H9 (cell line): Measurements from ENCODE around the gene ZCCHC3. TPM values are rescaled to one million over a fixed set of nuclear protein-coding genes. Genes with fewer than 3 reads are reported as not detected.

Experiments used
- DNase-seq: peaks from one replicate; pipeline ENCODE4 v3.0.0-alpha.2; 2017
- H2AFZ ChIP-seq: one replicate; pipeline ENCODE4 v1.6.1; 2013; ENCODE audit warnings: mild to moderate bottlenecking, low read length, control low read depth, moderate library complexity
- H2AK5ac ChIP-seq: 2 replicates; pipeline ENCODE4 v1.6.1; 2013; ENCODE audit warnings: low read length, control low read depth, mixed read lengths; ENCODE audit not compliant: insufficient read length
- H2BK120ac ChIP-seq: one replicate; pipeline ENCODE4 v1.6.1; 2013; ENCODE audit warnings: low read depth, mild to moderate bottlenecking, low read length, control low read depth, inconsistent platforms; ENCODE audit not compliant: poor library complexity, severe bottlenecking
- H2BK12ac ChIP-seq: 2 replicates; pipeline ENCODE4 v1.6.1; 2013; ENCODE audit warnings: low read length, control low read depth, mixed read lengths, low read depth; ENCODE audit not compliant: insufficient read length
- H2BK15ac ChIP-seq: 2 replicates; pipeline ENCODE4 v1.6.1; 2013; ENCODE audit warnings: low read depth, low read length, control low read depth
- H2BK20ac ChIP-seq: one replicate; pipeline ENCODE4 v1.6.1; 2013; ENCODE audit warnings: low read depth, mild to moderate bottlenecking, low read length, control low read depth, inconsistent platforms; ENCODE audit not compliant: poor library complexity, severe bottlenecking
- H2BK5ac ChIP-seq: 2 replicates; pipeline ENCODE4 v1.6.1; 2013; ENCODE audit warnings: low read length, control low read depth, mixed read lengths; ENCODE audit not compliant: insufficient read length
- H3K14ac ChIP-seq: 2 replicates; pipeline ENCODE4 v1.6.1; 2013; ENCODE audit warnings: low read length, control low read depth; ENCODE audit not compliant: insufficient read depth
- H3K18ac ChIP-seq: 2 replicates; pipeline ENCODE4 v1.6.1; 2013; ENCODE audit warnings: low read depth, mild to moderate bottlenecking, mixed read lengths, low read length, control low read depth; ENCODE audit not compliant: insufficient read length
- H3K23ac ChIP-seq: 2 replicates; pipeline ENCODE4 v1.6.1; 2013; ENCODE audit warnings: low read length, control low read depth, mixed read lengths, low read depth; ENCODE audit not compliant: insufficient read length
- H3K23me2 ChIP-seq: 2 replicates; pipeline ENCODE4 v1.6.1; 2013; ENCODE audit warnings: low read depth, mild to moderate bottlenecking, mixed read lengths, low read length, control low read depth; ENCODE audit not compliant: insufficient read length, poor library complexity, severe bottlenecking
- H3K27ac ChIP-seq: 2 replicates; pipeline ENCODE4 v1.5.1; 2013; ENCODE audit warnings: low read length, control low read depth, mixed read lengths, low read depth; ENCODE audit not compliant: insufficient read length
- H3K27me3 ChIP-seq: 2 replicates; pipeline ENCODE4 v1.6.1; 2013; ENCODE audit warnings: low read length, control low read depth, inconsistent platforms; ENCODE audit not compliant: insufficient read depth
- H3K4ac ChIP-seq: 2 replicates; pipeline ENCODE4 v1.6.1; 2013; ENCODE audit warnings: low read depth, mild to moderate bottlenecking, control low read depth, inconsistent platforms, low read length, moderate library complexity
- H3K4me1 ChIP-seq: 2 replicates; pipeline ENCODE4 v1.6.1; 2013; ENCODE audit warnings: low read length, control low read depth, inconsistent platforms; ENCODE audit not compliant: insufficient read depth
- H3K4me2 ChIP-seq: 2 replicates; pipeline ENCODE4 v1.6.1; 2013; ENCODE audit warnings: low read length, control low read depth, mixed read lengths; ENCODE audit not compliant: insufficient read length, insufficient read depth
- H3K56ac ChIP-seq: 2 replicates; pipeline ENCODE4 v1.6.1; 2013; ENCODE audit warnings: low read depth, mild to moderate bottlenecking, mixed read lengths, low read length, control low read depth; ENCODE audit not compliant: insufficient read length
- H3K79me1 ChIP-seq: 2 replicates; pipeline ENCODE4 v1.6.1; 2013; ENCODE audit warnings: low read depth, mild to moderate bottlenecking, moderate library complexity, low read length, control low read depth, inconsistent platforms; ENCODE audit not compliant: insufficient read depth, poor library complexity, severe bottlenecking
- H3K79me2 ChIP-seq: 2 replicates; pipeline ENCODE4 v1.6.1; 2013; ENCODE audit warnings: low read length, control low read depth, inconsistent platforms; ENCODE audit not compliant: insufficient read depth
- H3K9ac ChIP-seq: 2 replicates; pipeline ENCODE4 v1.6.1; 2013; ENCODE audit warnings: low read length, control low read depth, mixed read lengths; ENCODE audit not compliant: insufficient read length; ENCODE audit errors: extremely low read depth
- H3K9me3 ChIP-seq: one replicate; pipeline ENCODE4 v1.6.1; 2013; ENCODE audit warnings: low read depth, low read length, inconsistent platforms; ENCODE audit not compliant: control insufficient read depth
- H3T11ph ChIP-seq: one replicate; pipeline ENCODE4 v1.6.1; 2013; ENCODE audit warnings: mild to moderate bottlenecking, low read length, control low read depth, inconsistent platforms
- H4K20me1 ChIP-seq: one replicate; pipeline ENCODE4 v1.6.1; 2013; ENCODE audit not compliant: control insufficient read depth, insufficient read length, insufficient read depth
- H4K5ac ChIP-seq: 2 replicates; pipeline ENCODE4 v1.6.1; 2013; ENCODE audit warnings: low read depth, mild to moderate bottlenecking, mixed read lengths, low read length, control low read depth; ENCODE audit not compliant: insufficient read length
- H4K8ac ChIP-seq: replicated peaks from 2 replicates; pipeline ENCODE4 v1.6.1; 2013; ENCODE audit warnings: low read length, control low read depth, mixed read lengths, low read depth; ENCODE audit not compliant: insufficient read length
- H4K91ac ChIP-seq: 2 replicates; pipeline ENCODE4 v1.6.1; 2013; ENCODE audit warnings: low read depth, mild to moderate bottlenecking, moderate library complexity, mixed read lengths, low read length, control low read depth; ENCODE audit not compliant: insufficient read length
- H3K27ac Mint-ChIP-seq, 3 experiments: 2 replicates in 2 of 3; 3 replicates in 1 of 3; pipeline ENCODE4 v1.8.0; 2020 to 2021; ENCODE audit warnings: mixed read lengths in 3 of 3, mild to moderate bottlenecking in 1 of 3, moderate library complexity in 1 of 3
- H3K27me3 Mint-ChIP-seq: 2 replicates; pipeline ENCODE4 v1.8.0; 2021; ENCODE audit warnings: low read depth, mild to moderate bottlenecking, moderate library complexity, mixed read lengths
- H3K36me3 Mint-ChIP-seq, 3 experiments: 2 replicates in 2 of 3; 3 replicates in 1 of 3; pipeline ENCODE4 v1.8.0; 2020 to 2021; ENCODE audit warnings: low read depth in 3 of 3, mixed read lengths in 3 of 3; ENCODE audit not compliant: insufficient read depth in 1 of 3
- H3K4me1 Mint-ChIP-seq, 2 experiments: 2 replicates each; pipeline ENCODE4 v1.8.0; 2020; ENCODE audit warnings: mixed read lengths in 2 of 2
- H3K4me3 Mint-ChIP-seq, 2 experiments: 2 replicates in 1 of 2; 3 replicates in 1 of 2; pipeline ENCODE4 v1.8.0; 2020 to 2021; ENCODE audit warnings: mild to moderate bottlenecking in 2 of 2, mixed read lengths in 2 of 2, moderate library complexity in 1 of 2
- H3K9me3 Mint-ChIP-seq, 2 experiments: 2 replicates in 1 of 2; 3 replicates in 1 of 2; pipeline ENCODE4 v1.8.0; 2020; ENCODE audit warnings: mild to moderate bottlenecking in 2 of 2, mixed read lengths in 2 of 2, moderate library complexity in 1 of 2
- CTCF ChIP-seq: fragments of 200-600 bp; sonication (generic); conservative IDR thresholded peaks from 3 replicates; pipeline ENCODE4 v1.8.0; 2021; ENCODE audit warnings: antibody characterized with exemption, mild to moderate bottlenecking
- WGBS: extraction: QIAGEN DNeasy Blood & Tissue Kit; methylation state at CpG from one replicate; pipeline ENCODE4 v1.1.7; 2013; ENCODE audit warnings: missing lambda C conversion rate, low lambda C conversion rate, mixed read lengths; ENCODE audit not compliant: insufficient read length; ENCODE audit errors: extremely low coverage; 5-methylcytosine and 5-hydroxymethylcytosine counted together
- total RNA-seq: library from RNA; stranded (reverse); gene quantifications from 2 replicates; pipeline ENCODE4 v1.2.1, GENCODE V29; 2021

ZCCHC3 gene
- total RNA-seq, 1 experiment from 2014 or later, result 41.3 TPM

DNA sequence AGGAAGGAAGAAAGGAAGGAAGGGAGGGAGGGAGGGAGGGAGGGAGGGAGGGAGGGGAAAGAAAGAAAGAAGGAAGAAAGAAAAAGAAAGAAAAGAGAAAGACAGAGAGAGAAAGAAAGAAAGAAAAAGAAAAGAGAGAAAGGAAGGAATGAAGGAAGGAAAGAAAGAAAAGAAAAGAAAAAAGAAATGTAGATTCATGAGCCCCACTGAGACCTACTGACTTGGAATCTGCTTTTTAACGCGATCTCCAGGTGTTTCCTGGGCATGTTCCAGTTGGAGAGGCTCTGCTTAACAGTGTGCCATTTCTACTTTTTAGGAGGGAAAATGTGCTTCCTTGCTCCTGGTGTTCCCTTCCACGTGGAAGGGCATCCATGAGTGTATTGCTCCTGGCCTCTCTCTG, 23.5 kb upstream of the ZCCHC3 start:
- H2BK120ac ChIP-seq, result no peak overlapping the region
- no peak overlapping the region for H3K4me3 Mint-ChIP-seq
- H3K79me1 ChIP-seq, result no peaks in the 10 kb centered on the region
- no peak overlapping the region for H3K14ac ChIP-seq
- H3K36me3 Mint-ChIP-seq, result peaks cover 28 to 39% (median 30%) of the 10 kb centered on the region in 3 experiments; a peak in 6 of 7 replicates
- no peak for TF ChIP-seq CTCF
- H4K91ac ChIP-seq, result no peak overlapping the region
- H3K79me2 ChIP-seq, result no peaks in the 10 kb centered on the region
- H3K4me1 Mint-ChIP-seq, result peaks cover 5 to 7% of the 10 kb centered on the region in 2 experiments
- no peak overlapping the region for H3K18ac ChIP-seq
- H3K27me3 ChIP-seq, result no peaks in the 10 kb centered on the region
- H3K27ac Mint-ChIP-seq, result no peak overlapping the region
- 0 out of 2 replicates have a peak, but pooled peaks cover 4% of the 10 kb centered on the region for H3K4me1 ChIP-seq
- no peak overlapping the region for H2BK20ac ChIP-seq
- WGBS, result no CpG with 5 or more reads among the region's 3 CpGs
- H3K9me3 Mint-ChIP-seq, result peaks cover 2 to 3% of the 10 kb centered on the region in 2 experiments; a peak in 3 of 5 replicates
- H2BK5ac ChIP-seq, result no peak overlapping the region
- no peaks in the 10 kb centered on the region for H4K20me1 ChIP-seq
- H3T11ph ChIP-seq, result no peak overlapping the region
- H2AFZ ChIP-seq, result no peak overlapping the region
- H3K27ac ChIP-seq, result no peak overlapping the region
- no peak overlapping the region for H3K9ac ChIP-seq
- no peak overlapping the region for H3K23ac ChIP-seq
- no peak overlapping the region for H3K4ac ChIP-seq
- H3K4me2 ChIP-seq, result no peak overlapping the region
- no peak overlapping the region for H3K56ac ChIP-seq
- DNase-seq, result no peak
- H2AK5ac ChIP-seq, result no peak overlapping the region
- peaks cover 4% of the 10 kb centered on the region for H3K27me3 Mint-ChIP-seq
- H4K8ac ChIP-seq, result no peak overlapping the region
- H4K5ac ChIP-seq, result no peak overlapping the region
- H3K9me3 ChIP-seq, result no peaks in the 10 kb centered on the region
- H2BK12ac ChIP-seq, result no peak overlapping the region
- no peaks in the 10 kb centered on the region for H3K23me2 ChIP-seq
- H2BK15ac ChIP-seq, result no peak overlapping the region
